HG03064 (cell line): Measurements from ENCODE around the gene NPAS3.
"Not testable (repeated sequence)": the region's sequence is repeated elsewhere in the genome, so short reads cannot be mapped to it uniquely, and the experiment has no call there.

Experiments
- ATAC-seq: cut with Tn5 transposase; IDR thresholded peaks from one replicate; pipeline ENCODE4 v1.9.1; 2021; ENCODE audit warnings: low read depth; ENCODE audit not compliant: unreplicated experiment

The NPAS3 gene

DNA sequence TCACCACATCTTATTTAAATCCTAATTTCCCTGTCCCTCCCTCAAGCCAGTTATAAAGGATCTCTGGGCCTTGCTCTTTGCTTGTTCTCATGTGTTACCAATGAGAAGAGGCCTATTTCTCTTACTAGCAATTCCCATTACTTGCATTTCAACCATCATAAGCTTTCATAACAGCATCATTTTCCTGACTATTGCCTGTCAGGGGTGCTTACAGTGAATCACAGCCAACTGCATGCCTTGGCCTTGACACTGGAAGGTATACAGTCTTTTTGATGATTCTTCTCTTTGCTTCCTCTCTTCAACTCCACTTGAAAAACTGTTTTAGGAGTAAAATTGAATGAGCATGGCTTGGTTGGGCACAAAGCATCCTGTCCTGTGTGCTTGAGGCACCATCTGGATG, 127.0 kb downstream of the NPAS3 start:
- no peak for ATAC-seq

DNA sequence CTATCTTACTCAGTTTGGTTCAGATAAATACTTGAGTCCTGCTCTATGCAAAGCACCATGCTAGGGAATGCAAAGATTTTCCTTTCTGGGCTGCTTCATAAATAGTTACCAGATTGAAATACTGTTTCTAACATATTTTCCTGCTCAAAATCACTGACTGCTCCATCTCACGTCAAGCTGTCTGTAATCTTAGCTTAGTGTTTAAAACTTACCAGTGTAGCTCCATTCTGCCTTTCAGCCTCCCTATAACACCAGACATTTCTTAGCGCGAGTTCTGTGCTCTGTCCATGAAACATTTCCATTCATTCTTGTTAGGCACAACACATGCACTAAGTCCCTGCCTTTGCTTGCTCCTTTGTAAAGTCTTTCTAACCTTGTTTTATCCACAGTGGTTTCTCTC, 129.4 kb downstream of the NPAS3 start:
- no peak for ATAC-seq

DNA sequence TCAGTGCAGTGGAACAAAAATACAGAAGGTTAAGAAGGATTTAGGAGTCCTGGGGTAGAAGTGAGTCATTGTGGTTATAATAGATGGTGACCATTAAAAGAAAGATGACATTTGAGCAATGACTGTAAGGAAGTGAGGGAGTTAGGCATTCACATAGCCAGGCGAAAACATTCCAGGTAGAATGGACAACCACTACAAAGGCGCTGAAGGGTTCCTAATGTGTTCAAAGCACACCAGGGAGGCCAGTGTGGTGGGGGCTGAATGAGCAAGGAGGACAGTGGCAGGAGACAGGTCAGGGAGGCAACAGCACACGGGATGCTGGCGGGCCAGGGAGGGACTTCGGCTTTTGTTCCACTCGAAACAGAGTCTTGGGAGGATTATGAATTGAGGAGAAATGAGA, 129.9 kb downstream of the NPAS3 start:
- ATAC-seq, result no peak

DNA sequence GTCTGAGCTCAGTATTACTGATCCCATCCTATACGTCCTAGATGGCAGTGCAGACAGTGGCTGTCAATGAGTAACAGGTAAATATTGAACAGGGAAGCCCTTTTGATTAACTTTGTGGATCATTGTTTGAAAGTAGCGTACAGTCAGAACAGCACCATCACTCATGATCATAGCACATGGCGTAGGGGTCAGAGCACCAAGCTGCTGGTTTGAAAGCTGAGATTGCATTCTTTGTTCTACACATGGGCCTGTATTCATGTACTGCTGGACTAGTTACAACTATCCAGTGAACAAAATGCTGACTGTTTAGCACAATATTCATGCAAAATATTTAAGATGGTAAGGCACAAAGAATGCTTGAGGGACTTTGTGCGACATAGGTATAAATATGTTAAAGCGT, 131.8 kb downstream of the NPAS3 start:
- ATAC-seq, result no peak

DNA sequence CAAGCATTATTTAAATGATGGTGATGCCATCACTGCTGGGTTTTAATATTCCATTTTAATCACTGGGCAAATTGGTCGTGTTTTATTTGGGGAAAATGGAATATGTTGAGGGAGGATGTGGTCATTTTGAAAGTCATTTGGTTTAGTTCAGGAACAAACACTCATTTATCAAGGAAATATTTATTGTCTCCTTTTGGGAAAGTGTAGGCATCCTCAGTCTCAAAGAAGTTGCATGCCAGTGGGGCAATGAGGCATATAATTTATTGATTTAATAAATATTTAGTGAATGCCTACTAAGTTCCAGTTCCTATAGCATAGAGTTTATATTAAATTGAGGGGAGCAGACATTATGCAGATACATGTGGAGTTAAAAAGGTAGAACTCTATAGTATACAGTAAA, 134.3 kb downstream of the NPAS3 start:
- ATAC-seq, result no peak

DNA sequence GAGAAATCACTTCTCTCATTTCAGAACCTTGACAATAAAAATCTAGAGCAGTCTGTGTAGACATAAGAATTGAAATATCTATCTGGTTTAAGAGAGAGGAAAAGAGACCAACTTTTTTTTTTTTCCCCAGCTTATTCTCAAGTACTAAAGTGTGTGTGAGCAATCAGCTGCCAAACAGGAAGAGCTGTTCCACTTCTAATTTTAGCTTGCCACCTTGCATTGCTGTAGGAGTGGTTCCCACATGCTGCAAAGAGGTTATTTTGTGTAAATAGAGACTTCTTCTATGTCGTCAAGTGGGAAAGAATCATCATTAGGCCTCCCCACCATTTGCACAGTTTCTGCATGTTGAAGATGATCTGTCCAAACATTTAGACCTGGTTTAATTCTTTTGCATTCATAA, 142.6 kb downstream of the NPAS3 start:
- no peak for ATAC-seq

DNA sequence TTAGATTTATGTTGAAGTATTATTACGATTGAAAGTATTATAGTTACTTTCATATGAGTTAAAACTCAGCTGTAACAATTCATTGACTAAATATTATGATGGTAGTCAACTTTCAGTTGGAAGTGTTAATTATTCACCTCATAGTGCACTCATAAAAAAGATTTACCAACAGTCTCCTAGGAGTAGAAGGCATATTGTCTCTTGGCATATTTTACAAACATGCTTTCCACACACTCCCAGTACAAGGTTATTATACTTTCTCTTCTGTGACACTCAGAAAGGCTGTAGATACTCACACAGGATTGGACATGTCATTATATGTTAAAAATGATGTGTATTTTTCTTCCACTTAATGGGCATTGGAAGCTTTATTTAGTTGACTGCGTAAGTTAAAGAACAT, 147.1 kb downstream of the NPAS3 start:
- no peak for ATAC-seq

DNA sequence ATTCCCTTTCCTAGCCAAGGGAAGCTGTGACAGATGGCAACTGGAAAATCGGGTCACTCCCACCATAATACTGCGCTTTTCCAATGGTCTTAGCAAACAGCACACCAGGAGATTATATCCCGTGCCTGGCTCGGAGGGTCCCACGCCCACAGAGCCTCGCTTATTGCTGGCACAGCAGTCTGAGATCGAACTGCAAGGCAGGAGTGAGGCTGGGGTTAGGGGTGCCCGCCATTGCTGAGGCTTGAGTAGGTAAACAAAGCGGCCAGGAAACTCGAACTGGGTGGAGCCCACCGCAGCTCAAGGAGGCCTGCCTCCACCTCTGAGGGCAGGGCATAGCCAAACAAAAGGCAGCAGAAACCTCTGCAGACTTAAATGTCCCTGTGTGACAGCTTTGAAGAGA, 149.6 kb downstream of the NPAS3 start:
- ATAC-seq, result not testable (repeated sequence)

DNA sequence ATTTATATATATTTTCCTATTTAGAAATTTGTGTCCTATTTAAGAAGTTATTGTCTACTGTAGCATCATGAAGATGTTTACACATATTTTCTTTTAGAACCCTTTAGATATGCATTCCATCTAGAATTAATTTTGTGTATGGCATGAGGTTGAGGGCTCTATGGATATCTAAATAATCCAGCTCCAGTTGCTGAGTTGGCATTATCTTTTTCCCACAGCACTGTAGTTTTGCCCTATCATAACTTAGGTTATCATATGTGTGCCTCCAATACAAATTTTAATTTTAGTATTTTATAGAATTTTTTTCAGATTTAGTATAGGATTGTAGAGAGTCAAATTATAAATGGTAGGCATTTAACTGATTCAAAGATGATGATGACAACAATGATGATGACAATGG, 159.3 kb downstream of the NPAS3 start:
- ATAC-seq, result no peak

DNA sequence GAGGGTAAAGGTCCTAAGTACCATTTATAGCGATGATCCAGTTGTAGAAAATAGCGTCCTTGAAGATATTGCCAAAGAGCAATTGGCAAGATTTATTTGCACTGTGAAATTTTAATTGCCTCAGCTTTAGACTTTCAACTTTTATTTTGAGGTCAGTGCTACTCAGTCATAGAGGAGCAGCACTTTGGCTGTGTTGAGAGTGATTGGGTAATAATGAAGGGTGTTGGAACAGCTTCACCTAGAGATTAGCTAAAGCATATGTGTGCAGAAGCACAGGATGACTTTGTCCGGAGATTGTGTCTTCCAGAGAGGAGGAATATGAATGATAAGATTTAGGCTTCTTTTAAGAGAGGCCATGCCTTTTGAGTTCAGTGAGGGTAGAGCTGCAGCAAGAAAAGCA, 164.8 kb downstream of the NPAS3 start:
- no peak for ATAC-seq

DNA sequence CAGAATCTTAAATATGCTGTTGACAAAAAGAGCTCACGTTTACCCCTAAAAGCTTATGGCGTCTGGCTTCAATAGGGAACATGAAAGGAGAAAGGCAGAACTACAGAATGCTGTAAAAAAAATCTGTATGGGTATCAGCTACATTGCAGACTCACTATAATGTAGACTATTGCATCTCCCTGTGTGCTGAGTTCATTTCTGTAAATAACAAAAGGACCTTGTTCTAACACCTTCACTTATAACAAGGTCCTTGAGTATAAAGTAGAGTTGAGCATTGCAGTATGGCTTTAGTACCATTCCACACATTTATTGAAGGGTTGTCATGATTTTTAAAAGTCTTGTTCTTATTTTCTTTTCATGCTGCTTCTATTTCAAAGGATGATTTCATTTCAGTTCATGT, 165.3 kb downstream of the NPAS3 start:
- no peak for ATAC-seq

DNA sequence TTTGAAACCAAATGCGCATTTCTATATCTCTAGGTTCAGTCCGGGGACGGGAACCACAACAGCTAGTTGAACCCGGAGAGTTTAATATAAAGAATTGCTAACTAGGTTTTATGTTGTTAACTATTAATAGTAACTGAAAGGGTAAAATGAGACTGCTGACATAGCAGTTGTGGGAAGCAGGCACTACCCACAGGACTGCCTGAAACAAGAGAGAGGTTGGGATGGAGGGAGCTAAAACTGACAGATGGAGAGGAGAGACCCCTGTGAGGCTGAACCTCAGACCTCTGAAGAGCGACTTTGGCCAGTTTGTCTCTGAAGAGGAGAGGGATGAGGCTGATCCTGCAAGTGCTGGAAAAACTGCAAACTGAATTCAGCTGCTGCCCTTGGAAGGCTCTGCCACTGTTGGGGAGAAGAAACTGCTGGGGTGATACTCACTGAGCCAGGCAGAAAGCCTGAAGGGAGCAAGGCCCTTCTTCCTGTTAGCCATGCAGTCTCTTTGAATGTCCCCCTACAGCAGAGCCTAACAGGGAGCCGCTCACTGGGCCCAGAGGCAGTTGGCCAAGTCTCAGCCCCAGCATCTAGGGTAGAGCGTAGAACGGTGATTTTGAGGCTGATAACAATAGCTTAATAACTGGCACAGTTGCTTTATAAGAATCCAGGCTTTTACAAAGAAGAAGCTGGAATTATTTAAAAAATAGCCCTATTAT, 172.2 kb downstream of the NPAS3 start:
- ATAC-seq, result no peak

DNA sequence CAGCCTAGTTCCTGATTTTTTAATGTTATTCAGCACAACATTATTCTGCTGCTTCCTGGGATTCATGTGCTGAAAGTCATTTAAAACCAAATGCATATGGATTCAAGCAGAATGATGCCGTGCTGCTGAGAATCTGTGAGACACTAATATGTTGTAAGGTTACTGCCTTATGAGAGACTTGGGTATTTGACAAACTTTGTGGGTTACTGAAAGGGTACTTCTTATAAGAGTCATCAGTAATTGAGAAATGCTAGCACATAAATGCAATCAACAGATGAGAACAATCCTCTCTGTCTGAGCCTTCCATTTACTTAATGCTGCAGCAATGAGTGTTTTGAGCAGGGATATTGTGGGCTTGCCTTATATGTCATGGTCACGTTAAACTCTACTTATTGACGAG, 175.7 kb downstream of the NPAS3 start:
- ATAC-seq, result no peak

DNA sequence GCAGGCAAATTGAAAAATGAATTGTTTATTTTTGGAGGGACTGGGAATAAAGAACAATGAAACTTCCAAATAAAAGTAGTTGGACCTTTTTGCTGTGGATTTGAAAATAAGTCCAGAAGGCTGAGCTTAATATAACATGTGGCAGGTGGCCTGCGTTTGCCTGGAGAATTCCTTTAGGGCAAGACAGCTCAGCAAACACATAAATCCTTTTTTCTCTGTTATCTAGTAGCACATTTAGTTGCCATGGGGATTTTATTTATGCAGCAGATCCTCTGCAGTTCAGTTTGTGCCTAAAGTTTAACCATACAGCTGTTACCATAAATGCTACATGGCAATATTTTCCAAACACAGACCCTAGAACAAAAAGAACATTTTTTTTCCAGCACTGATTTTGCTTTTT, 180.0 kb downstream of the NPAS3 start:
- ATAC-seq, result no peak

DNA sequence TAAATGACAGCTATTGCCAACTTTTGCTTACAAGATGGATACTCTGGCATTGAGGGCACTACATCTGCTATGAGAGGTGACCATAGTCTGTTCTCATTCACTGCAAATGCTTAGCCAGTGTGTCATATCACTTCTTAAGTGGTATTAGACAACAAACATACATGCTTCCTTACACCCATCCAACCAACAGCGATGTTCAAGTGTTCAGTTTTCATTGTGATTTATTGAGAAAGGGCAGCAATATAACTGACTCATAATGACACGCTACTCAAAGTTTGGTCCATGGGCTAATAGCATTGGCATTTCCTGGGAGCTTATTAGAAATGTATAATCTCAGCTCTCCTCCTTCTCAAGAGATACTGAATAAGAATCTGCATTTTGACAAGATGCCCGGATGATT, 181.7 kb downstream of the NPAS3 start:
- ATAC-seq, result no peak

DNA sequence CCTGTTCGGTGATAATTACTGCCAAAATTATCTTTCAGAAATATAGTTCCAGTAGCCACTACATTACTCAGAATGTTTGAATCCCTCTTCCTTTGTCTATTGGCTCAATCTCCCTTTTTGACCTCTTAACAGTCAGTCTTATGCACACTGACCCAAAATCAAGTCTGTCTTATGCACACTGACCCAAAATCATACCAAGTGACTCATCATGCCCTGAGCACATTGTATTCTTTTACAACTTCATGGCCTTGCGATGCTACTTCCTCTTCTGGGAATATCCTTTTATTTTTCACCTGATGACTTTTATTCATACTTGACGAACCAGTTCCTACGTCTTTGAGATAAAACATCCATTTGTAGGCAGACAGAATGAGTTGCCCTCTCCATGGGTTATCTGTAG, 182.3 kb downstream of the NPAS3 start:
- no peak for ATAC-seq

DNA sequence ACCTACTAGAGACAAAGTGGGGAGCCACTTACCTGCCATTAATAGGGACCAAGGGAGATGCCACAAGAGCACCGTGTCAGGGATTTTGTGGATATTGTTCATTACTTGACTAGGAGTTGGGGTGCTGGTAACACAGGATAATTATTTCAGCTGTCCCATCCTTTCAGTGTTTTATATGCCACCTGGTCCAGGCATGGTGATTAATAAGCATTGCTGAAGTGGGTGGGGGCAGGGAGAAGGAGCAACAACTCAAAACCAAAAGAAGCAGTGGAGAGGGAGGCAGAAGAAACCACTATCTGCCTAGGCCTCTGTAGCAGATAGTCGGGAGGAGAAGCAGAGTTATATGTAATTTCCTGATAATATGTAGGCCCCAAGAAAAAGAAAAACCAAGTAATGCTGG, 184.6 kb downstream of the NPAS3 start:
- no peak for ATAC-seq

DNA sequence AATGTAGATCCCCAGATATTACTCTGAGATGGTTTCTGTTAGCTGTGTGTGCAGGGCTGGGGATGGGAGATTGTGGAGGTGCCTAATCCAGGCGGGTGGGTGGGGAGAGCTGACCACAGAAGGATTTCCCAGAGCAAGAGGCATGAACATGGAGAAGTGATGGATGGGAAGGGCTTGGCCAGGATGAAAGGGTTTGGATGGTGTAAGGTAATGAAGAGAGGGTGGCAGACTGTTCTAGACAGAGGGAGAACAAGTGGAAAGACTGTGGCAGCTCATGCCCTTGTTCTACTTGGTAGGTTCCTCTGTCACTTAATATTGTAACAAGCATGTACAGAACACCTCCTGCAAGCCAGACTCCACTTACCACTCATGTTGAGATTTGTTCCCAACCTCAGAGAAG, 187.8 kb downstream of the NPAS3 start:
- no peak for ATAC-seq

DNA sequence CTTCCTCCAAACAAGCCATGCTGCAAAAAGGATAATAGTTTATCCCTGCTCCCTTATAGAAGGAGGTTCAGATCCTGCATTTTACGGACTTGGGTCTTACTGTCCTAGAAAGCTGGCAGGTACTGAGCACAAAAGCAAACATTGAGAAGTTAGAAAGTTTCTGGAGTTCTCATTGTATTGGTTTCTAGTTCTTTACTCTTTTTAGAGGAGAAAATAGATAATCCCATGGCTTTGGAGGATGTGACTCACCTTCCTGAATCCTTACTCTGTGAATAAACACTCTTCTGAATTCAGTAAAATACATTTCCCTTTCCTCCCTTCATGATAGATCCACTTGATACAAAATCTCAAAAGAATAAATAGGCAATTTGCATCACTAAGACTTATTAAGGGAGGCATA, 188.9 kb downstream of the NPAS3 start:
- no peak for ATAC-seq

DNA sequence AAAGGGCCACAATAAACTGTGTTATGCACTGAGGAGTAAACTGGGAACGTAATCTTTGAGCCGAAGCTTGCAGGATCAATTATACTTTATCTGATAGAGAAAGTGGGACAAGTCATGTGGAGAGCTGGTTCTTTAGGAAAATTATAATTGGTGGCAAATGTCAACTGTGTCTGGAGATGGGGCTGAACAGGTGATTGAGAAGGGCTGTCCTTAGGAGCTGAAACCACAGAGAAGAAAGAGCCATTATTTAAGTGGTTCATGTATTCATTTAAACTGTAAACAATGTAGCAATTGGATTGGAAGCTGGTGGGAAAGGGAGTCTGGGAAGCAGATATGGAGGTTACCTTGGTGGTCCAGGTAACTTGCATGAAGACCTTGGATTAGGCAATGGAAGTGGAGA, 193.1 kb downstream of the NPAS3 start:
- ATAC-seq, result no peak

DNA sequence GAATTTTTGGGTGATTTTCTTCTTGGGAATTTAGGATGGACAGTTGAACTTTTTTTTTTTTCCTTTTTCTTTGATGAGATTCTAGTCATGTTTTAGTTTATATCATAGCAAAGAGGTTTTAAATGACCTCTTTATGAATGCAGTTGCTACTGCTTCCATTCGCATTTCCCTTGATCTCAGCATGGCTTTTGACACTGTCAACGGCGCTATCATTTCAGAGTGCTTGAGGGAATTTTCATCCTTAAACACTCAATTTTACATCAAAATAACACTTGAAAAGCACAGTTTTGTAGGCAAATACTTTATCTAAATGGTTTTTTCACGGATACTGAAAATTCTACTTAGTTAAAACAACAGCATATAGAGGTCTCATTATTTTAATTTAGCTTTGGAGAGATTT, 195.5 kb downstream of the NPAS3 start:
- ATAC-seq, result no peak

DNA sequence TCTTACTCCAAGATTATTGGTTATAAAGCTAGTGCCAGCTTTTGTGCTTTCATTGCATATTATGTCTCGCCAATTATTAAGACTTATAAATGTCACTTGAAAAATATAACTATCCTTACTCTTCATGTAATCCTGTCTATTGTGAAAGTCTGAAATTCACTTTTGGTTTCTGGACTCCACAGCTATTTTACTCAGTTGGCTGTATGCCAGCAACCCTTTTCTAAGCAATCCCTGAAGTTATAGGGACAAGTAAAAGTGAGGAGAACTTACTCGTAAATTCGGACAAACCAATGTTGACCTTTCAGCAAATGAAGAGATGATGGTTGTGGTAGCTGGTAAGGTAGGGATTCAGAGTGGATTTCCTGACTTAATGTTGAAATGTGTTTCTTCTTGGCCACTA, 196.3 kb downstream of the NPAS3 start:
- no peak for ATAC-seq
